Esophagus squamous epithelium (tissue), 4 donors: ENCODE data around the gene CNTRL.
"Not testable (repeated sequence)": the region's sequence is repeated elsewhere in the genome, so short reads cannot be mapped to it uniquely, and the experiment has no call there.

ENCODE experiments used
- POLR2A ChIP-seq, 4 donors: fragments of 450-650 bp; IDR thresholded peaks; one replicate each; pipeline ENCODE4 v1.6.1; 2017; ENCODE audit warnings: antibody characterized with exemption in 4 of 4, mild to moderate bottlenecking in 4 of 4, moderate library complexity in 3 of 4
- TF ChIP-seq, protein P1 (sequence below), 6 experiments: fragments of 450-650 bp in 4 of 6; fragments of 200-600 bp in 2 of 6; sonication (generic) in 2 of 6; IDR thresholded peaks; one replicate each; pipeline ENCODE4 v1.5.1; 2016 to 2019; ENCODE audit warnings: antibody characterized with exemption in 6 of 6, mild to moderate bottlenecking in 4 of 6, moderate library complexity in 4 of 6

- TF ChIP-seq, protein P1, sequence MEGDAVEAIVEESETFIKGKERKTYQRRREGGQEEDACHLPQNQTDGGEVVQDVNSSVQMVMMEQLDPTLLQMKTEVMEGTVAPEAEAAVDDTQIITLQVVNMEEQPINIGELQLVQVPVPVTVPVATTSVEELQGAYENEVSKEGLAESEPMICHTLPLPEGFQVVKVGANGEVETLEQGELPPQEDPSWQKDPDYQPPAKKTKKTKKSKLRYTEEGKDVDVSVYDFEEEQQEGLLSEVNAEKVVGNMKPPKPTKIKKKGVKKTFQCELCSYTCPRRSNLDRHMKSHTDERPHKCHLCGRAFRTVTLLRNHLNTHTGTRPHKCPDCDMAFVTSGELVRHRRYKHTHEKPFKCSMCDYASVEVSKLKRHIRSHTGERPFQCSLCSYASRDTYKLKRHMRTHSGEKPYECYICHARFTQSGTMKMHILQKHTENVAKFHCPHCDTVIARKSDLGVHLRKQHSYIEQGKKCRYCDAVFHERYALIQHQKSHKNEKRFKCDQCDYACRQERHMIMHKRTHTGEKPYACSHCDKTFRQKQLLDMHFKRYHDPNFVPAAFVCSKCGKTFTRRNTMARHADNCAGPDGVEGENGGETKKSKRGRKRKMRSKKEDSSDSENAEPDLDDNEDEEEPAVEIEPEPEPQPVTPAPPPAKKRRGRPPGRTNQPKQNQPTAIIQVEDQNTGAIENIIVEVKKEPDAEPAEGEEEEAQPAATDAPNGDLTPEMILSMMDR (IDR thresholded peaks at IDR 0.05): not testable (repeated sequence)
- TF ChIP-seq POLR2A (IDR thresholded peaks at IDR 0.05): not testable (repeated sequence)
These were observed 29.3 kb downstream of the CNTRL start for GRCh38 chr9:121104054-121104453.
